ENCODE results near the gene CHSY1. TPM values are rescaled to one million over a fixed set of nuclear protein-coding genes. Genes with fewer than 3 reads are reported as not detected.

Gene CHSY1
- total RNA-seq, 2 donors from 2014 or later: 26.4 to 31.1 TPM

DNA sequence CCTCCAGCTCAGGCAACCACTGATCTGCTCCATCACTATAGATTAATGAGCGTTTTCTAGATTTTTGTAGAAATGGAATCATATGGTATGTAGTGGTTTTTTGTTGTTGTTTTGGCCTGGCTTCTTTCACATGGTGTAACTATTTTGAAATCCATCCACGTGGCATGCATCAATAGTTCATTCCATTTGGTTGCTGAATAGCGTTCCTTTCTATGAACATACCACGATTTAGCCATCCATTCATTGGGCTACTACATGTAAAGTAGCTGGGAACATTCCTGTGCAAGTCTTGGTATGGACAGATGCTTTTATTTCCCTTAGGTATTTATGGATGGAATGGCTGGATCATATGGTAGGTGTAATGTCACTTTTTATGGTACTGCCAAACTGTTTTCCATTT, 10.7 kb upstream of the CHSY1 start:
- no peak for DNase-seq
- H3K27ac Mint-ChIP-seq: no peak overlapping the region

DNA sequence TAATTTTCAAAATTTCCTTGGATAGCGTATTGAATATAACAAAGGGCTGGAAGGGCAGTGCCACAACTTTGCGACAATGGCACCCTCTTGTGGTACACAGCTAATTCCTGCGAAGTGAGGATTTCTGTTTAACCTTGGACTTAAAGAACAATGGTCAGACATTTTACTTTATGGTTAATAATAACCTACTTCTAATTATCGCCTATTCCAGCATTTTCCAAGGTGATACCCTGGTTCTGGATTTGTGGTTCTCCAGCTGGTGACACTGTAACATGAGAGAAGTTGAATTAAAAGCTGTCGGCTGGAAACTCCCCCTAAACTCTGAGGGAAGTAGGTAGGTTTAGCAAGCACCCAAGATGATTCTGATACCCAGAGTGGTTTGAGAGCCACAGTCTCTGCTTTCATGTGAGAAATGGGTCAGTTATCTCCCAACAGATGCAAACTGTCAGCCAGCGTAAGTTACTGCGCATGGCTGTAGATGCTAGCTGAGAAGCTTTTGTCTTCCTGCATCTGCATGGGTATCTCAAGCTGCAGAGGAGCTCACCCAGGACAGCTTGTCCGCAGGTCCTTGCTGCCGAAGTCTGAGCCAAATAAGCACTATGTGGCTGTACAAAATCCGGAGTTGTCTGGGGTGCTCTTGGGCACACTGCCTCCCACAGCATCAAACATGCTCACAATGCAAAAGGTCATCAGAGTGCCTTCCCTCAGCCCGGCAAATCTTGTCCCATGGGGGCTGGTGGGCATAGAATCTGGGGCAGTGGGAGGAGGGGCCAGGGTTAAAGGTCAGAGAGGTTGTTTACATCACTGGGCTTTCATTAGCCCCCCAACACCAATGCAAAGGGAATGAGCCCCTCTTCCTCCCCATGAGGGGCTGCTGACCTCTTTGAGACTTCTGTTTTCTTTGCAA, 6.6 kb upstream of the CHSY1 start:
- peaks cover 25% of the 10 kb centered on the region for H3K4me1 Mint-ChIP-seq (ENCODE audit: low read depth)

More for the DNA sequence above, 10.7 kb upstream of the CHSY1 start:
- Mint-ChIP-seq H3K27me3 (ENCODE audit: low read depth) (peaks cover 21% of the 10 kb centered on the region), H3K4me1 (ENCODE audit: low read depth) (no peaks in the 10 kb centered on the region), H3K36me3 (ENCODE audit: insufficient read depth in 2 of 2) (no peaks in the 10 kb centered on the region), H3K4me3 (no peak overlapping the region), H3K9me3 (no peaks in the 10 kb centered on the region)
- no peak for ATAC-seq (replicated peaks in 1 of 2)

DNA sequence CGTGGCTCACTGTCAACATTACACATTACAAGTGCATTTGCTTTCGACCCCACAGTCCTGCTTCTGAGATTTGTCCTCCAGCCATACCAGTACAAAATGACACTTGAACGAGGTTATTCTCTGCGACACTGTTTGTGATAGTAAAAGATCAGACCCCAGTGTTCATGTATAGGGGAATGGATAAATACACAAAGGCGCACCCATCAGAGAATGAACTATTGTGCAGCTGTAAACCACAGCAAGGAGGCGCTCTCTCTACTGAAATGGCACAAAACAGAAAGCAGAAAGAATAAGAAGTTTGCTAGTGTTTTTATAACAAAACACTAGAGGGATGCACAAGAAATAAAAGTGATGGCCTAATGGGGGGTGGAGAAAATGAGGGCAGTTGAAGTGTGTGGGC, 4.9 kb upstream of the CHSY1 start:
- peaks cover 25% of the 10 kb centered on the region for H3K4me1 Mint-ChIP-seq (ENCODE audit: low read depth)

More for the DNA sequence above, 6.6 kb upstream of the CHSY1 start:
- Mint-ChIP-seq H3K9me3 (no peaks in the 10 kb centered on the region), H3K4me3 (no peak overlapping the region), H3K27me3 (ENCODE audit: low read depth) (peaks cover 21% of the 10 kb centered on the region), H3K36me3 (ENCODE audit: insufficient read depth in 2 of 2) (no peaks in the 10 kb centered on the region), H3K27ac (peak overlapping the region; percentile 79)
- DNase-seq: peak; percentile 54 to 60
- ATAC-seq (replicated peaks in 1 of 2): peak; percentile 54 to 56

GRCh38 chr15:101255615-101256241, 3.9 kb upstream of the CHSY1 start:
- no peak overlapping the region for H3K27ac Mint-ChIP-seq
- peaks cover 0 to under 1% of the 10 kb centered on the region in 2 donors for H3K36me3 Mint-ChIP-seq (ENCODE audit: insufficient read depth in 2 of 2)
- H3K27me3 Mint-ChIP-seq (ENCODE audit: low read depth): peaks cover 21% of the 10 kb centered on the region
- no peaks in the 10 kb centered on the region for H3K9me3 Mint-ChIP-seq
- H3K4me3 Mint-ChIP-seq: no peak overlapping the region
- peaks cover 26% of the 10 kb centered on the region for H3K4me1 Mint-ChIP-seq (ENCODE audit: low read depth)
- no peak for ATAC-seq (replicated peaks in 1 of 2)
- DNase-seq: no peak

More for the DNA sequence above, 4.9 kb upstream of the CHSY1 start:
- ATAC-seq (replicated peaks in 1 of 2) (no peak), DNase-seq (no peak)
- Mint-ChIP-seq H3K9me3 (no peaks in the 10 kb centered on the region), H3K27me3 (ENCODE audit: low read depth) (peaks cover 21% of the 10 kb centered on the region), H3K27ac (no peak overlapping the region), H3K4me3 (no peak overlapping the region), H3K36me3 (ENCODE audit: insufficient read depth in 2 of 2) (no peaks in the 10 kb centered on the region)

GRCh38 chr15:101255051-101255395, 3.2 kb upstream of the CHSY1 start:
- Mint-ChIP-seq H3K36me3 (ENCODE audit: insufficient read depth in 2 of 2) (peaks cover 0 to 4% of the 10 kb centered on the region in 2 donors), H3K9me3 (no peaks in the 10 kb centered on the region), H3K4me1 (ENCODE audit: low read depth) (peaks cover 33% of the 10 kb centered on the region), H3K27me3 (ENCODE audit: low read depth) (peaks cover 16% of the 10 kb centered on the region), H3K4me3 (no peak overlapping the region), H3K27ac (no peak overlapping the region)
- no peak for DNase-seq
- ATAC-seq (replicated peaks in 1 of 2): no peak

GRCh38 chr15:101254157-101255050, 2.6 kb upstream of the CHSY1 start:
- no peak overlapping the region for H3K27ac Mint-ChIP-seq
- peaks cover 10% of the 10 kb centered on the region for H3K27me3 Mint-ChIP-seq (ENCODE audit: low read depth)
- ATAC-seq (replicated peaks in 1 of 2) (no peak), DNase-seq (no peak)
- H3K4me1 Mint-ChIP-seq (ENCODE audit: low read depth): peaks cover 39% of the 10 kb centered on the region
- H3K4me3 Mint-ChIP-seq: no peak overlapping the region
- H3K36me3 Mint-ChIP-seq (ENCODE audit: insufficient read depth in 2 of 2): peaks cover 0 to 4% of the 10 kb centered on the region in 2 donors
- no peaks in the 10 kb centered on the region for H3K9me3 Mint-ChIP-seq

DNA sequence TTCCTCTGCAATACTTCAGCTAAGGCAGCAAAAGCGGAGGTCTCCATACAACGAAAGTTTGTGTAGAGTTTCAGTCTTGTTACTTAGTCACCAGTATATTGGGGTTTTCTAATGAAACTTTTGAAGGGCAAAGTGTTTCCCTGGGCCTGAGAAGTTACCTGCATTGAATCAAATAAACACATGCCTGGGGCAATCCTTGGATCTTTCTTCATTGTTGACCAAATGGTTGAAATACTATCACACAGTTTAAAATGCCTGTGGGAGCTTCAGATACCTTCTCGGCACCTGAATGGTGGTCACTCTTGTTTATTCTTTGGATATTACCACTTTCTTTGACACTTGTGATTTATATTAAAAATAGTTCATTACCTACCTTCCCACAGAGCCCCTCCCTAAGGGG, 988 bp upstream of the CHSY1 start:
- no peak for ATAC-seq (replicated peaks in 1 of 2)
- Mint-ChIP-seq H3K27me3 (ENCODE audit: low read depth) (no peaks in the 10 kb centered on the region), H3K4me1 (ENCODE audit: low read depth) (peaks cover 54% of the 10 kb centered on the region), H3K4me3 (peak overlapping the region; percentile 88 to 92), H3K9me3 (no peaks in the 10 kb centered on the region), H3K36me3 (ENCODE audit: insufficient read depth in 2 of 2) (peaks cover 0 to 4% of the 10 kb centered on the region in 2 donors), H3K27ac (peak overlapping the region; percentile 88)
- DNase-seq: no peak

- Mint-ChIP-seq H3K4me3 (peak overlapping the region; percentile 87 to 89), H3K27ac (peak overlapping the region; percentile 94), H3K4me1 (ENCODE audit: low read depth) (peaks cover 71% of the 10 kb centered on the region), H3K27me3 (ENCODE audit: low read depth) (no peaks in the 10 kb centered on the region), H3K36me3 (ENCODE audit: insufficient read depth in 2 of 2) (peaks cover 0 to 4% of the 10 kb centered on the region in 2 donors), H3K9me3 (no peaks in the 10 kb centered on the region)
- peak in 1 of 2 donors; percentile 27 for DNase-seq
- ATAC-seq (replicated peaks in 1 of 2): peak; percentile 51 to 66
These were observed 697 bp downstream of the CHSY1 start for GRCh38 chr15:101250873-101251829.

GRCh38 chr15:101250341-101250831, 1.5 kb downstream of the CHSY1 start:
- ATAC-seq (replicated peaks in 1 of 2) (no peak), DNase-seq (no peak)
- no peaks in the 10 kb centered on the region for H3K27me3 Mint-ChIP-seq (ENCODE audit: low read depth)
- H3K36me3 Mint-ChIP-seq (ENCODE audit: insufficient read depth in 2 of 2): peaks cover 0 to 5% of the 10 kb centered on the region in 2 donors
- peak overlapping the region; percentile 81 for H3K4me3 Mint-ChIP-seq
- peaks cover 72% of the 10 kb centered on the region for H3K4me1 Mint-ChIP-seq (ENCODE audit: low read depth)
- peak overlapping the region; percentile 19 for H3K27ac Mint-ChIP-seq
- no peaks in the 10 kb centered on the region for H3K9me3 Mint-ChIP-seq

DNA sequence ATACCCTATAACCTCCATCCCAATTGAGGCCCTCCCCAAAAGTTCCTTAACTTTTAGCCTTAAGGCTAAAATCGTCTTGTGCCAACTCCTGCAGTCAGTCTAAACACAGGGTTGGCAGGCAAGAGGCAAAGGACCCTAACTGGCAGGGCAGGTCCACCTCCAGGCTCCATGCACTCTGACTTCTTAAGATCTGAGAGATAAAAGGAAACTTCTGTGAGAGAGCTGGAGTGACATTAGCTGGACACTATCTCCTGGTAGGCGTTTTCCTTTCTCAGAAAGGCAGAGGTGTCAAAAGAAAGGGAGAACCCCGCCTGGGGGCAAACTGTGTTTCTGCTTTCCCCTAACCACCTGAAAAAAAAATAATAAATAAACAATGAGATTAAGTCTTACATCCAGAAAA, 3.6 kb downstream of the CHSY1 start:
- H3K27me3 Mint-ChIP-seq (ENCODE audit: low read depth): no peaks in the 10 kb centered on the region
- H3K4me3 Mint-ChIP-seq: peak overlapping the region; percentile 63 to 67
- no peak for DNase-seq
- H3K9me3 Mint-ChIP-seq: no peaks in the 10 kb centered on the region
- H3K36me3 Mint-ChIP-seq (ENCODE audit: insufficient read depth in 2 of 2): peaks cover 2 to 5% of the 10 kb centered on the region in 2 donors
- no peak for ATAC-seq (replicated peaks in 1 of 2)
- no peak overlapping the region for H3K27ac Mint-ChIP-seq
- peaks cover 75% of the 10 kb centered on the region for H3K4me1 Mint-ChIP-seq (ENCODE audit: low read depth)

GRCh38 chr15:101246824-101247745, 4.8 kb downstream of the CHSY1 start:
- no peak for DNase-seq
- H3K36me3 Mint-ChIP-seq (ENCODE audit: insufficient read depth in 2 of 2): peaks cover 2 to 7% of the 10 kb centered on the region in 2 donors
- H3K27me3 Mint-ChIP-seq (ENCODE audit: low read depth): no peaks in the 10 kb centered on the region
- ATAC-seq (replicated peaks in 1 of 2): peak; percentile 14 to 25
- H3K27ac Mint-ChIP-seq: peak overlapping the region; percentile 89
- no peaks in the 10 kb centered on the region for H3K9me3 Mint-ChIP-seq
- H3K4me1 Mint-ChIP-seq (ENCODE audit: low read depth): peaks cover 87% of the 10 kb centered on the region
- H3K4me3 Mint-ChIP-seq: peak overlapping the region; percentile 66 to 67

All from activated T-cell treated with anti-CD3 and anti-CD28 coated beads, Interleukin-2, amount 50 U/mL, for 72 hours (primary cell).